ENCODE measurements around the gene NDE1.

GRCh38 chr16:15694499-15694898 lies 44.5 kb downstream of the NDE1 start:
- TF ChIP-seq POLR2AphosphoS5 (IDR thresholded peaks at IDR 0.05; ENCODE audit: low read depth, low read length): no peak
- TF ChIP-seq POLR2A (IDR thresholded peaks at IDR 0.05; ENCODE audit: low read depth, low read length): no peak

All from GM12892 (cell line).